GM12892 (cell line): ENCODE measurements around the gene PLA2G4D.

Experiments
- POLR2A ChIP-seq: IDR thresholded peaks from 2 replicates; pipeline ENCODE4 v1.6.1; 2011; ENCODE audit warnings: low read depth, low read length, control low read depth
- POLR2AphosphoS5 ChIP-seq: IDR thresholded peaks from 2 replicates; pipeline ENCODE4 v1.6.1; 2011; ENCODE audit warnings: low read depth, low read length, control low read depth

DNA sequence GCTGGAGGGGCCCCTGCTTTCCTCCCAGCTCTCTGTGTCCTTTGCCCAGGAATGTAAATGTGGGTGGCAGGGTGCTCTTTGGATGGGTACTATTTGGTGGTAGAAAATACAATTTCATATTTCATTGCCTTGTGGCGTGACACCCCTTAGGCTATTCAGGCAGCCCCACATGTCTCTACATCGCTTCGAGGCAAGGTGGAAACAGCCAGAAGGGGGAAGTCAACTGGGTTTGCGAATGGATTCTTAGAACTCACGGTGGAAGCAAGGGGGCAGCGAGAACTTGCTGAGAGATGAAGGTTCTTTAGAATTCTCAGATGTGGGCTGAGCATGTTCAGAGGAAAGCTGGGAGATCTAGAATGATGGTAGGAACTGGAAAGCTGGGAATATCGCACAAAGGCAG, 25.3 kb downstream of the PLA2G4D start:
- no peak for TF ChIP-seq POLR2AphosphoS5
- no peak for TF ChIP-seq POLR2A
